ENCODE data around the gene ATRNL1. TPM values are rescaled to one million over a fixed set of nuclear protein-coding genes. Genes with fewer than 3 reads are reported as not detected.
"Not testable (repeated sequence)": the region's sequence is repeated elsewhere in the genome, so short reads cannot be mapped to it uniquely, and the experiment has no call there.

The ATRNL1 gene
- polyA plus RNA-seq, 1 donor from 2014 or later: 47.8 TPM

GRCh38 chr10:115300080-115300479, 206.9 kb downstream of the ATRNL1 start:
- Histone ChIP-seq H3K4me2 (ENCODE audit: low read length) (no peak overlapping the region), H3F3A (ENCODE audit: insufficient read depth, low read length, poor library complexity, severe bottlenecking) (no peaks in the 10 kb centered on the region), H4K20me1 (ENCODE audit: insufficient read depth) (no peaks in the 10 kb centered on the region), H3K36me3 (ENCODE audit: insufficient read depth, low read length) (peaks cover 8% of the 10 kb centered on the region), H3K9me2 (ENCODE audit: insufficient read depth, low read length) (no peaks in the 10 kb centered on the region), H3K27me3 (ENCODE audit: insufficient read depth, low read depth, low read length) (no peaks in the 10 kb centered on the region), H3K4me3 (ENCODE audit: low read length) (no peak overlapping the region), H3K9ac (ENCODE audit: low read length) (no peak overlapping the region), H3K9me3 (ENCODE audit: low read length) (no peaks in the 10 kb centered on the region), H3K79me2 (replicated peaks; ENCODE audit: insufficient read depth, low read length) (no peaks in the 10 kb centered on the region), H2AFZ (ENCODE audit: low read depth, low read length) (no peak overlapping the region), H3K27ac (ENCODE audit: low read length) (no peak overlapping the region)
- no peak for TF ChIP-seq MXI1 (conservative IDR thresholded peaks at IDR 0.05; ENCODE audit: poor library complexity, severe bottlenecking)
- TF ChIP-seq CTCF (IDR thresholded peaks at IDR 0.05; ENCODE audit: poor library complexity, severe bottlenecking): no peak
- no peak for TF ChIP-seq EP300 (conservative IDR thresholded peaks at IDR 0.05; ENCODE audit: poor library complexity, severe bottlenecking)
- no peak for TF ChIP-seq EZH2 (IDR thresholded peaks at IDR 0.05; ENCODE audit: borderline replicate concordance, insufficient read depth, low read length, poor library complexity, severe bottlenecking)
- TF ChIP-seq RAD21 (conservative IDR thresholded peaks at IDR 0.05): no peak
- TF ChIP-seq SMC3 (conservative IDR thresholded peaks at IDR 0.05; ENCODE audit: poor library complexity): no peak
- TF ChIP-seq POLR2AphosphoS5 (IDR thresholded peaks at IDR 0.05): no peak
- no peak for TF ChIP-seq REST (IDR thresholded peaks at IDR 0.05; ENCODE audit: borderline replicate concordance)
- no peak for TF ChIP-seq TAF1 (IDR thresholded peaks at IDR 0.05; ENCODE audit: low read depth)

GRCh38 chr10:115319669-115320068, 226.5 kb downstream of the ATRNL1 start:
- not testable (repeated sequence) for H3K27ac ChIP-seq (ENCODE audit: low read length); H3K4me2 ChIP-seq (ENCODE audit: low read length); H3K36me3 ChIP-seq (ENCODE audit: insufficient read depth, low read length); H4K20me1 ChIP-seq (ENCODE audit: insufficient read depth); H3F3A ChIP-seq (ENCODE audit: insufficient read depth, low read length, poor library complexity, severe bottlenecking); H3K9ac ChIP-seq (ENCODE audit: low read length); H2AFZ ChIP-seq (ENCODE audit: low read depth, low read length); H3K27me3 ChIP-seq (ENCODE audit: insufficient read depth, low read depth, low read length); H3K4me3 ChIP-seq (ENCODE audit: low read length); H3K9me2 ChIP-seq (ENCODE audit: insufficient read depth, low read length); H3K9me3 ChIP-seq (ENCODE audit: low read length); H3K79me2 ChIP-seq (replicated peaks; ENCODE audit: insufficient read depth, low read length)

- H3K9me3 ChIP-seq (ENCODE audit: low read length): no peaks in the 10 kb centered on the region
- H3F3A ChIP-seq (ENCODE audit: insufficient read depth, low read length, poor library complexity, severe bottlenecking): no peaks in the 10 kb centered on the region
- H4K20me1 ChIP-seq (ENCODE audit: insufficient read depth): no peaks in the 10 kb centered on the region
- no peak overlapping the region for H2AFZ ChIP-seq (ENCODE audit: low read depth, low read length)
- no peak overlapping the region for H3K9ac ChIP-seq (ENCODE audit: low read length)
- H3K79me2 ChIP-seq (replicated peaks; ENCODE audit: insufficient read depth, low read length): no peaks in the 10 kb centered on the region
- H3K9me2 ChIP-seq (ENCODE audit: insufficient read depth, low read length): no peaks in the 10 kb centered on the region
- no peak for TF ChIP-seq REST (IDR thresholded peaks at IDR 0.05; ENCODE audit: borderline replicate concordance)
- no peak for TF ChIP-seq EP300 (conservative IDR thresholded peaks at IDR 0.05; ENCODE audit: poor library complexity, severe bottlenecking)
- no peak for TF ChIP-seq RAD21 (conservative IDR thresholded peaks at IDR 0.05)
- no peak for TF ChIP-seq CTCF (IDR thresholded peaks at IDR 0.05; ENCODE audit: poor library complexity, severe bottlenecking)
- TF ChIP-seq POLR2AphosphoS5 (IDR thresholded peaks at IDR 0.05): no peak
- no peak for TF ChIP-seq SMC3 (conservative IDR thresholded peaks at IDR 0.05; ENCODE audit: poor library complexity)
- TF ChIP-seq TAF1 (IDR thresholded peaks at IDR 0.05; ENCODE audit: low read depth): no peak
- TF ChIP-seq EZH2 (IDR thresholded peaks at IDR 0.05; ENCODE audit: borderline replicate concordance, insufficient read depth, low read length, poor library complexity, severe bottlenecking): no peak
- no peak for TF ChIP-seq MXI1 (conservative IDR thresholded peaks at IDR 0.05; ENCODE audit: poor library complexity, severe bottlenecking)
- no peak overlapping the region for H3K4me3 ChIP-seq (ENCODE audit: low read length)
- H3K4me2 ChIP-seq (ENCODE audit: low read length): no peak overlapping the region
- H3K27ac ChIP-seq (ENCODE audit: low read length): no peak overlapping the region
- H3K36me3 ChIP-seq (ENCODE audit: insufficient read depth, low read length): no peaks in the 10 kb centered on the region
- H3K27me3 ChIP-seq (ENCODE audit: insufficient read depth, low read depth, low read length): no peaks in the 10 kb centered on the region
These were observed 228.2 kb downstream of the ATRNL1 start for GRCh38 chr10:115321360-115321759.
